CD4-positive, alpha-beta T cell treated with Interleukin-2 at 100 ng/mL for 4 hours (primary cell): ENCODE results near the gene EIPR1.

ENCODE experiments used
- DNase-seq: peaks from one replicate; pipeline ENCODE4 v3.0.0-alpha.2; 2020; ENCODE audit warnings: low spot score

The EIPR1 gene

GRCh38 chr2:3246928-3247714 lies 130.5 kb downstream of the EIPR1 start:
- DNase-seq: no peak

- DNase-seq: no peak
Observed at GRCh38 chr2:3246406-3246805, 131.2 kb downstream of the EIPR1 start.

GRCh38 chr2:3244486-3244885 lies 133.1 kb downstream of the EIPR1 start:
- DNase-seq: no peak

GRCh38 chr2:3243804-3244203 lies 133.8 kb downstream of the EIPR1 start:
- no peak for DNase-seq

GRCh38 chr2:3242747-3243369 lies 134.8 kb downstream of the EIPR1 start:
- peak; percentile 61 for DNase-seq

- no peak for DNase-seq
Observed at GRCh38 chr2:3241971-3242746, 135.5 kb downstream of the EIPR1 start.

GRCh38 chr2:3238951-3239841 lies 138.4 kb downstream of the EIPR1 start:
- peak; percentile 33 for DNase-seq

- DNase-seq: no peak
Observed at GRCh38 chr2:3236300-3237045, 141.1 kb downstream of the EIPR1 start.

- DNase-seq: no peak
Observed at GRCh38 chr2:3233877-3234276, 143.7 kb downstream of the EIPR1 start.

GRCh38 chr2:3229221-3229620 lies 148.4 kb downstream of the EIPR1 start:
- no peak for DNase-seq

GRCh38 chr2:3224681-3225080 lies 152.9 kb downstream of the EIPR1 start:
- no peak for DNase-seq

- peak; percentile 86 for DNase-seq
Observed at GRCh38 chr2:3223080-3223923, 154.3 kb downstream of the EIPR1 start.

- DNase-seq: peak; percentile 86
Observed at GRCh38 chr2:3222636-3223035, 155.0 kb downstream of the EIPR1 start.

- no peak for DNase-seq
Observed at GRCh38 chr2:3219536-3219935, 158.1 kb downstream of the EIPR1 start.

GRCh38 chr2:3217646-3218045 lies 160.0 kb downstream of the EIPR1 start:
- peak; percentile 14 for DNase-seq

- no peak for DNase-seq
Observed at GRCh38 chr2:3216841-3217495, 160.7 kb downstream of the EIPR1 start.

- DNase-seq: no peak
Observed at GRCh38 chr2:3214806-3215404, 162.7 kb downstream of the EIPR1 start.

GRCh38 chr2:3214065-3214464 lies 163.6 kb downstream of the EIPR1 start:
- DNase-seq: no peak

- DNase-seq: no peak
Observed at GRCh38 chr2:3212984-3213383, 164.6 kb downstream of the EIPR1 start.
